HG03457 (cell line): ENCODE data around the gene SNAPIN.
A peak's percentile ranks its signal among the peaks of the same experiment; 100 is the strongest.
"Not testable (repeated sequence)": the region's sequence is repeated elsewhere in the genome, so short reads cannot be mapped to it uniquely, and the experiment has no call there.

Experiments used
- ATAC-seq: cut with Tn5 transposase; IDR thresholded peaks from one replicate; pipeline ENCODE4 v1.9.1; 2021; ENCODE audit warnings: moderate number of reproducible peaks; ENCODE audit not compliant: unreplicated experiment

The SNAPIN gene

GRCh38 chr1:153626904-153627714, 31.4 kb upstream of the SNAPIN start, which contains the start of gene S100A13:
S100A13 (minus strand) TSS chr1:153627505; CDS start chr1:153626472, 1,033 bp downstream.
- ATAC-seq, result no peak

DNA sequence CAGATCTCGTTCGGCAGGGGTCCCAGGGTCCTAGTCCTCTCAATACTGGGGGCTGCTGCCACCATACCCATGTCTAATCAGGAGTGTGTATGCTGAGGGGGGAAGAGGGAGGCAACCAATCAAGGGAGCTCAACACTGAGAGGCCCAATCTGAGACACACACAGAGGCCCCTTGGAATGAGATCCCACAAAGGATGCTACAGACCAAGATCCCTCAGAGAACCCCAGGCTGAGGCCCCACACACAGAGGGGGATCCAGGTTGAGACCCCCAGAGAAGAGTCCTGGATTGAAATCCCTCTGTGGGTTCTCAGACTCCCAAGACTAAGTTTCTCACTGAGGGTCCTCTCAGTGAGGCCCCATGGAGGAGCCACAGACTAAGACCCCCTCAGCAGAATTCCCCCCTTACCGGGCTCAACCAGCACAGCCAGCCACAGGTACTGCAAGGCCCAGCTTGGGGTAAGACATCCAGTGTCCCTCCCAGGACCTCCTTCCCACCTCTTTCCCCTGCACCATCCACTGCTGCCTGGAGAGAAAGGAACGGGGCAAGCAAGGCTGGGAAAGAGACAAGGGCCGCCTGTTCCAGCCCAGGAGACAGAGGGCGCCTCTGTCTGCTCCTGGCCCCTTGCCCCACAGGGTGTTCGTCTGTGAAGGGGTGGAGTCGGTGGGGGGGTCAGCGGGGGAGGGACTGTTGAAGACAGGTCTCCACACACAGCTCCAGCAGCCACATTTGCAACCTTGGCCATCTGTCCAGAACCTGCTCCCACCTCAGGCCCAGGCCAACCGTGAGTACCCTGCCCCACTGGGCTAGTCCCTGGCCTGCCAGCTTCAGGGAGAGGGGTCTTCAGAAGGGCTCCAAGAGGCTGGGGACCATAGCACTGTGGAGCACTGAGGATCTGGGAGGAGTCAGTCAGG, 30.5 kb upstream of the SNAPIN start, which contains the start of gene S100A1:
S100A1 (plus strand) TSS at position 720 of the 912 bp plus-strand sequence. CDS start 2,088 bp downstream, outside the sequence.
- no peak for ATAC-seq

- no peak for ATAC-seq
These were observed 29.7 kb upstream of the SNAPIN start for GRCh38 chr1:153628638-153629342.

DNA sequence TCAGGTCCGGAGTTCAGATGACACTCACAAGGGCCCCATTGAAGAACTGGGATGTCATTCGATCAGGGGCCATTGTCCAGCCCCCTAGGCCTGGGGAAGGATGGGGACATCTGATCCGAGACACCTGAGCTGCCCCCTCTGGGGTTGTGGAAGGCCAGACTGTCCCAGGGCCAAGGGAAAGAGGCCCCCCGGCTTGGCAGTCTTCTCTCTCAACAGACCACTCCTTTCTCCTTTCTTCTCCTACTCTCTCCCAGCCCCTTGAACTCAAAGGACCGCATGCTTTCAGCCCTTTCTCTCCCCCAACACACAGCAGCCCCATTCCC, 29.2 kb upstream of the SNAPIN start:
- ATAC-seq, result no peak

- ATAC-seq, result no peak
These were observed 28.5 kb upstream of the SNAPIN start for GRCh38 chr1:153629971-153630370.

- ATAC-seq, result no peak
These were observed 28.1 kb upstream of the SNAPIN start for GRCh38 chr1:153630384-153630783.

- ATAC-seq, result no peak
These were observed 27.2 kb upstream of the SNAPIN start for GRCh38 chr1:153631047-153632022.

- ATAC-seq, result no peak
These were observed 25.2 kb upstream of the SNAPIN start for GRCh38 chr1:153633161-153633753.

DNA sequence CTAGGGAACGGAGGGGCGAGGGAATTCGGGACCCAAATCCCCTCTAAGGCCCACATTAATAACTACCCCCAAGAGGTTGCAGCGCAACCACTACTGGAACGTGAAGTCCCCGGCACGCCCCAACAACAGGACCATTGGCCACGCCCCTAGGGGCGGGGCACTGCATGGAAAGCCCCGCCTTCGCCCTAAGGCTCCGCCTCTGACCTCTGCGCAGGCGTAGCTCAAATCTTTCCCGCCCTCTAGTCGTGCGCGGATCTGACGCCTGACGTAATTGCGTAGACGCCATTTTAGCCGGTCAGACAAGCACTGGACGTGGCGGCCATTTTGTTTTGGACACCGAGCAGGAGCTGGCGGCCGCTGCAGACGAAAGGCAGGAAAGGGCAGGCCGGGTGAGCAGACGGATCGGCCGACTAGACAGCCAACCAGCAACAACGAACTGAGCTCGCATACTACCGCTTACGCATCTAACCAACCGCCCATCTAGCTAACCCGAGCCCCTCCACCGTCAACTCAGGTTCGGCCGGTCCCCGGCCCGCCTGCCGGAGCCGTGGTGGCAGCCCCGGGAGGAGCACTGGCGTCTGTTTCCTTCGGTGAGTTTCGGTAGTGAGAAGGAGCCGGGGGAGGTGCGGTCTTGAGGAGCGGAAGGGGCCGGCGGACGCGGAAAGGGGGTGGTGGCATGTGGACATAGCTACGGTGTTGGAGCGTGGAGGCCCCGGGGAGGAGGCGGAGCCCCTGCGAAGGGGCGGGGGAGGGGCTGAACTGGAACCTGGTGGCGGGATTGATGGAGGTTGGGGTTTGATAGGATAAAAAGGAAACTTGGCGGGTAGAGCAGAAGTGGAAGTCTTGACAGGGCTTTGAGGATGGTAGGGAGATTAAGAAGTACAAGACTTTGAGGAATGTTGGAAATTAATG, 24.5 kb upstream of the SNAPIN start, which contains the start of gene CHTOP:
CHTOP (plus strand) TSS at position 313 of the 912 bp plus-strand sequence. CDS start 2,523 bp downstream, outside the sequence.
- ATAC-seq, result peak; percentile 70

- ATAC-seq, result no peak
These were observed 22.6 kb upstream of the SNAPIN start for GRCh38 chr1:153635872-153636271.

GRCh38 chr1:153636312-153636711, 22.2 kb upstream of the SNAPIN start:
- ATAC-seq, result no peak

GRCh38 chr1:153638261-153638660, 20.2 kb upstream of the SNAPIN start:
- ATAC-seq, result no peak

DNA sequence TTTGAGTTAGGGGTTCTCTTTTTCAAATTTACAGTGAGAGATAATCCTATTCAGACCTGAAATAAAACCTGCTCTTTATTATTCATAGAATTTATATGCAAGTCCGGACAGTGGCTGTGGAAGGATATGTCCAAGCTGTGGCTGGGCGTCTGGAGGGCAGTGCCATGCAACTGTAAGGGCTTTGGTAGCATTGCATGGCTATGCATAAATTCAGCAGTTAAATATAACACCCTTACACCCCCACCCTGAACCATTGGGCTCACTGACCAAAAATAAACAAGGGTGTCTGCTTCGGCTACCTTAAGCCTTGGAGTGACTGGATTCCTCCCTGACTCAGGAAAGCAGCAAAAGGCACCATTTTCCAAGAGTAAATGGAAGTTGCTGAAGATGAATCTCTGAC, 19.2 kb upstream of the SNAPIN start:
- no peak for ATAC-seq

DNA sequence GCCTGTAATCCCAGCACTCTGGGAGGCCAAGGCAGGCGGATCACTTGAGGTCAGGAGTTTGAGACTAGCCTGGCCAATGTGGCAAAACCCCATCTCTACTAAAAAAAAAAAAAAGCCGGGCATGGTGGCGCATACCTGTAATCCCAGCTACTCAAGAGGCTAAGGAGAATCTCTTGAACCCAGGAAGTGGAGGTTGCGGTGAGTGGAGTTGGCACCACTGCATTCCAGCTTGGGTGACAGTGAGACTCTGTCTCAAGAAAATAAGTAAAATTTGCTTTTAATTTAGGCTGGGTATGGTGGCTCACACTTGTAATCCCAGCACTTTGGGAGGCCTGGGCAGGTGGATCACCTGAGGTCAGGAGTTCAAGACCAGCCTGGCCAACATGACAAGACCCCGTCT, 18.3 kb upstream of the SNAPIN start:
- not testable (repeated sequence) for ATAC-seq

DNA sequence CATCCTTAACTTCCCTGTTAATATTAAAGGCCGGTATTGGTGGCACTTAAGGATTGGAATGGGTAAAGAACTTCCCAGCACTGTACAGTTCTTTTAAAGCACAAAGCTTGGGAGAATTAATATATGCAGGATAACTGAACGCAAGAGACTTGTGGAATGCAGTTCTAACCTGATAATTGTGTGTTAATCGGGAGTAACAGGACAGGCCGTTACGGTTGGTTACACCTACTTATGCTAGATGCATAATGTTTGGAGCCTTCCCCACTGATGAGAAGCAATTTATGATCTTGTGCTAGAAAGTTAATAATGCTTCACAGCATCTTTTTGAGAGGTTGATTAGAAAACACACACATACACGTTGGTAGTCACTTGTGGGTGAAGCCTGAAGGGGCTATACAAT, 17.6 kb upstream of the SNAPIN start:
- no peak for ATAC-seq

- ATAC-seq, result no peak
These were observed 16.3 kb upstream of the SNAPIN start for GRCh38 chr1:153642161-153642560.

DNA sequence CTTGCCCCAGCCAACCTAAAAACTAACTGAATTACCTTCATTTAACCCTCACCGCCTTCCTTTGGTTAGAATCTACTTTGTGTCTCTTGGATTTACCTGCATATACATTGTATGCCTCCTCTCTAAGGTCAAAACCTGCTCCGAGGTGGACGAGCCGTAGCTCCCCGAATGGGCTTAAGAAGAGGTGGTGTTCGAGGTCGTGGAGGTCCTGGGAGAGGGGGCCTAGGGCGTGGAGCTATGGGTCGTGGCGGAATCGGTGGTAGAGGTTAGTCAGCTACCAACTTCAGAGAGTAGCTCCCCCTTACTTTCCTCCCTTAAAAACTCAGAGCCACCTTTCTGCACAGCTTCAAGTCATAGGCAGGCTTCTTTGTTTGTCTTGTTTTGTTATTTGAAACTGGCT, 15.4 kb upstream of the SNAPIN start:
- no peak for ATAC-seq

GRCh38 chr1:153643816-153644215, 14.7 kb upstream of the SNAPIN start:
- ATAC-seq, result no peak
